SK-N-SH (cell line): ENCODE results near the gene CHCHD1. TPM values are rescaled to one million over a fixed set of nuclear protein-coding genes. Genes with fewer than 3 reads are reported as not detected.
"Not testable (repeated sequence)": the region's sequence is repeated elsewhere in the genome, so short reads cannot be mapped to it uniquely, and the experiment has no call there.

ENCODE experiments used
- CTCF ChIA-PET: fragments of 300-600, 350-600 bp; formaldehyde crosslinking; extraction: SDS; loops from one replicate; lab custom pipeline; 2021; lab: Yijun Ruan, JAX
- POLR2A ChIA-PET: fragments of 350-600 bp; sonication (Branson Sonifier 250); formaldehyde crosslinking; extraction: SDS; loops from one replicate; lab custom pipeline; 2020; ENCODE audit warnings: antibody characterized with exemption, inconsistent platforms; lab: Yijun Ruan, JAX
- DNase-seq: peaks from one replicate; pipeline ENCODE4 v3.0.0; 2012
- H2AFZ ChIP-seq: fragments of 200-600 bp; sonication (generic); 2 replicates; pipeline ENCODE4 v1.8.1; 2016; ENCODE audit warnings: antibody characterized with exemption, mild to moderate bottlenecking, low read depth
- H3F3A ChIP-seq: fragments of 200-600 bp; sonication (generic); replicated peaks from 2 replicates; pipeline ENCODE3; 2016; ENCODE audit warnings: antibody characterized with exemption, mild to moderate bottlenecking; ENCODE audit not compliant: insufficient read depth
- H3K27ac ChIP-seq, 2 experiments: fragments of 200-500 bp in 1 of 2; fragments of 200-600 bp in 1 of 2; sonication (Bioruptor generic) in 1 of 2; sonication (generic), shearing (Covaris generic) in 1 of 2; 2 replicates each; pipeline versions ENCODE4 v1.5.1 to v1.6.1; 2014 to 2016; ENCODE audit warnings: low read depth in 2 of 2, inconsistent platforms in 1 of 2, low read length in 1 of 2, mild to moderate bottlenecking in 1 of 2, mixed read lengths in 1 of 2
- H3K27me3 ChIP-seq: fragments of 200-600 bp; sonication (generic), shearing (Covaris generic); 2 replicates; pipeline ENCODE4 v1.6.1; 2016; ENCODE audit warnings: mixed run types; ENCODE audit not compliant: insufficient read depth
- H3K36me3 ChIP-seq, 2 experiments: fragments of 200-500 bp in 1 of 2; fragments of 200-600 bp in 1 of 2; sonication (Bioruptor generic) in 1 of 2; sonication (generic) in 1 of 2; replicated peaks in 1 of 2; 2 replicates each; pipeline versions ENCODE3 to v1.5.1; 2014 to 2016; ENCODE audit warnings: low read length in 1 of 2, mild to moderate bottlenecking in 1 of 2; ENCODE audit not compliant: insufficient read depth in 2 of 2, control insufficient read depth in 1 of 2
- H3K4me1 ChIP-seq, 2 experiments: fragments of 200-500 bp in 1 of 2; fragments of 200-600 bp in 1 of 2; sonication (Bioruptor generic) in 1 of 2; sonication (generic), shearing (Covaris generic) in 1 of 2; 2 replicates each; pipeline versions ENCODE4 v1.5.1 to v1.6.1; 2014 to 2016; ENCODE audit warnings: low read depth in 1 of 2, low read length in 1 of 2, mixed run types in 1 of 2; ENCODE audit not compliant: insufficient read depth in 2 of 2, control insufficient read depth in 1 of 2
- H3K4me2 ChIP-seq: fragments of 200-600 bp; sonication (generic), shearing (Covaris generic); 2 replicates; pipeline ENCODE4 v1.6.1; 2017; ENCODE audit warnings: mixed run types
- H3K4me3 ChIP-seq, 2 experiments: fragments of 200-500 bp in 1 of 2; fragments of 200-600 bp in 1 of 2; sonication (Bioruptor generic) in 1 of 2; sonication (generic), shearing (Covaris generic) in 1 of 2; 2 replicates each; pipeline versions ENCODE4 v1.5.1 to v1.8.1; 2014 to 2016; ENCODE audit warnings: low read depth in 2 of 2, inconsistent platforms in 1 of 2, low read length in 1 of 2, mild to moderate bottlenecking in 1 of 2, mixed read lengths in 1 of 2, moderate library complexity in 1 of 2
- H3K79me2 ChIP-seq: fragments of 200-600 bp; sonication (generic); 2 replicates; pipeline ENCODE4 v1.8.1; 2017; ENCODE audit warnings: mild to moderate bottlenecking; ENCODE audit not compliant: insufficient read depth
- H3K9ac ChIP-seq: fragments of 200-600 bp; sonication (generic); 2 replicates; pipeline ENCODE4 v1.6.1; 2017; ENCODE audit warnings: mixed run types
- H3K9me2 ChIP-seq: fragments of 200-600 bp; sonication (generic); 2 replicates; pipeline ENCODE4 v1.6.1; 2017; ENCODE audit warnings: mixed run types
- H3K9me3 ChIP-seq: fragments of 200-600 bp; sonication (generic); 2 replicates; pipeline ENCODE4 v1.6.1; 2017; ENCODE audit warnings: mixed run types, mild to moderate bottlenecking, moderate library complexity
- H4K20me1 ChIP-seq: fragments of 200-600 bp; sonication (generic); 2 replicates; pipeline ENCODE4 v1.6.1; 2017; ENCODE audit warnings: mild to moderate bottlenecking, mixed run types; ENCODE audit not compliant: insufficient read depth
- CHD2 ChIP-seq: fragments of 150-350 bp; IDR thresholded peaks from 2 replicates; pipeline ENCODE4 v1.6.1; 2018; ENCODE audit warnings: low read length; ENCODE audit not compliant: partially characterized antibody
- ELF1 ChIP-seq: IDR thresholded peaks from 2 replicates; pipeline ENCODE4 v1.4.0; 2012
- EP300 ChIP-seq, 2 experiments: IDR thresholded peaks; 2 replicates each; pipeline versions ENCODE4 v1.4.0 to v1.6.1; 2012; ENCODE audit warnings: borderline replicate concordance in 1 of 2, low read depth in 1 of 2, low read length in 1 of 2
- FOSL2 ChIP-seq: IDR thresholded peaks from 2 replicates; pipeline ENCODE4 v1.4.0; 2012; ENCODE audit warnings: low read depth, mild to moderate bottlenecking, moderate library complexity, borderline replicate concordance
- FOXM1 ChIP-seq: IDR thresholded peaks from 2 replicates; pipeline ENCODE4 v1.4.0; 2012; ENCODE audit warnings: low read depth, mild to moderate bottlenecking
- MAX ChIP-seq: IDR thresholded peaks from 2 replicates; pipeline ENCODE4 v1.4.0; 2012; ENCODE audit warnings: low read depth
- MXI1 ChIP-seq: IDR thresholded peaks from 2 replicates; pipeline ENCODE4 v1.6.1; 2012; ENCODE audit warnings: mild to moderate bottlenecking, low read depth, low read length, improper control_type of control experiment
- NRF1 ChIP-seq: IDR thresholded peaks from 2 replicates; pipeline ENCODE4 v1.6.1; 2012; ENCODE audit warnings: low read depth, mild to moderate bottlenecking, low read length
- RXRA ChIP-seq: IDR thresholded peaks from 2 replicates; pipeline ENCODE4 v1.4.0; 2012; ENCODE audit warnings: low read depth, mild to moderate bottlenecking, borderline replicate concordance
- TAF1 ChIP-seq: IDR thresholded peaks from 2 replicates; pipeline ENCODE4 v1.6.1; 2012; ENCODE audit warnings: low read depth, mild to moderate bottlenecking, low read length, moderate library complexity, borderline replicate concordance
- TEAD4 ChIP-seq: IDR thresholded peaks from 2 replicates; pipeline ENCODE4 v1.4.0; 2012; ENCODE audit warnings: mild to moderate bottlenecking, borderline replicate concordance; ENCODE audit not compliant: insufficient read depth
- WGBS: methylation state at CpG from one replicate; pipeline ENCODE4 v1.1.6; 2017; ENCODE audit warnings: low lambda C conversion rate; 5-methylcytosine and 5-hydroxymethylcytosine counted together
- polyA plus RNA-seq, 3 experiments: library from polyadenylated mRNA; depleted of rRNA; stranded (reverse); fragments of >200 nt; gene quantifications; 2 replicates each; pipeline ENCODE4 v1.2.3, GENCODE V29; 2012
- TF ChIP-seq, protein P1 (sequence below): IDR thresholded peaks from 2 replicates; pipeline ENCODE4; 2012
- TF ChIP-seq, protein P2 (sequence below): fragments of 150-350 bp; IDR thresholded peaks from 2 replicates; pipeline ENCODE4 v1.6.1; 2017; ENCODE audit warnings: antibody characterized with exemption, low read length, low read depth, borderline replicate concordance

Gene CHCHD1
- polyA plus RNA-seq, 1 of the 3 experiments (the other 2 are of a cell fraction): 60.9 TPM

GRCh38 chr10:73793456-73793855 lies 11.6 kb downstream of the CHCHD1 start:
- H3K27ac ChIP-seq: no peak overlapping the region
- peaks cover 8% of the 10 kb centered on the region for H3K79me2 ChIP-seq
- H3K9me2 ChIP-seq: no peaks in the 10 kb centered on the region
- WGBS: 100% methylated on average over 5 of the region's 5 CpGs
- POLR2A ChIA-PET: interaction anchor here (0.5 kb wide), 1 partner anchor 1566 kb away, joined by 4 read pairs; no protein-coding TSS in a partner anchor
- H4K20me1 ChIP-seq: peaks cover 2% of the 10 kb centered on the region
- no peak overlapping the region for H3K4me3 ChIP-seq
- H3K4me1 ChIP-seq: no peaks in the 10 kb centered on the region; a peak in 1 of 4 replicates
- DNase-seq: no peak
- TF ChIP-seq, protein P1, sequence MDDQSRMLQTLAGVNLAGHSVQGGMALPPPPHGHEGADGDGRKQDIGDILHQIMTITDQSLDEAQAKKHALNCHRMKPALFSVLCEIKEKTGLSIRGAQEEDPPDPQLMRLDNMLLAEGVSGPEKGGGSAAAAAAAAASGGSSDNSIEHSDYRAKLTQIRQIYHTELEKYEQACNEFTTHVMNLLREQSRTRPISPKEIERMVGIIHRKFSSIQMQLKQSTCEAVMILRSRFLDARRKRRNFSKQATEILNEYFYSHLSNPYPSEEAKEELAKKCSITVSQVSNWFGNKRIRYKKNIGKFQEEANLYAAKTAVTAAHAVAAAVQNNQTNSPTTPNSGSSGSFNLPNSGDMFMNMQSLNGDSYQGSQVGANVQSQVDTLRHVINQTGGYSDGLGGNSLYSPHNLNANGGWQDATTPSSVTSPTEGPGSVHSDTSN: no peak
- TF ChIP-seq TAF1: no peak
- peaks cover 9% of the 10 kb centered on the region for H3F3A ChIP-seq
- CTCF ChIA-PET: no interaction called here
- H2AFZ ChIP-seq: no peak overlapping the region
- no peak overlapping the region for H3K9ac ChIP-seq
- H3K4me2 ChIP-seq: no peak overlapping the region
- no peaks in the 10 kb centered on the region for H3K9me3 ChIP-seq
- no peaks in the 10 kb centered on the region for H3K27me3 ChIP-seq
- H3K36me3 ChIP-seq: peaks cover 55 to 90% of the 10 kb centered on the region in 2 experiments

- H3K9me2 ChIP-seq, H3K27ac ChIP-seq, H3K4me3 ChIP-seq, H3K27me3 ChIP-seq, H3K9ac ChIP-seq, CTCF ChIA-PET, H4K20me1 ChIP-seq, H3K4me1 ChIP-seq, DNase-seq, H3K4me2 ChIP-seq, H3K9me3 ChIP-seq, H2AFZ ChIP-seq, H3K79me2 ChIP-seq: not testable (repeated sequence)
- Histone ChIP-seq H3F3A (peaks cover 15% of the 10 kb centered on the region), H3K36me3 (peaks cover 53 to 84% of the 10 kb centered on the region in 2 experiments)
- POLR2A ChIA-PET: interaction anchor here (1.9 kb wide), 1 partner anchor 8 kb away, joined by 4 read pairs; no protein-coding TSS in a partner anchor
- WGBS: 93% methylated on average over 10 of the region's 10 CpGs
These were observed 13.6 kb downstream of the CHCHD1 start for GRCh38 chr10:73795491-73795890.

GRCh38 chr10:73796035-73796434 lies 14.2 kb downstream of the CHCHD1 start:
- POLR2A ChIA-PET: interaction anchor here (1.9 kb wide), 1 partner anchor 8 kb away, joined by 4 read pairs; no protein-coding TSS in a partner anchor
- H3K4me2 ChIP-seq, H3K27ac ChIP-seq, H3K4me1 ChIP-seq, DNase-seq, H2AFZ ChIP-seq, H3K9me3 ChIP-seq, H3K9me2 ChIP-seq, H3K27me3 ChIP-seq, CTCF ChIA-PET, H3K9ac ChIP-seq, H4K20me1 ChIP-seq, H3K79me2 ChIP-seq, H3K4me3 ChIP-seq: not testable (repeated sequence)
- Histone ChIP-seq H3K36me3 (peaks cover 51 to 84% of the 10 kb centered on the region in 2 experiments), H3F3A (peaks cover 15% of the 10 kb centered on the region)
- over 99% methylated on average over 8 of the region's 8 CpGs for WGBS

DNA sequence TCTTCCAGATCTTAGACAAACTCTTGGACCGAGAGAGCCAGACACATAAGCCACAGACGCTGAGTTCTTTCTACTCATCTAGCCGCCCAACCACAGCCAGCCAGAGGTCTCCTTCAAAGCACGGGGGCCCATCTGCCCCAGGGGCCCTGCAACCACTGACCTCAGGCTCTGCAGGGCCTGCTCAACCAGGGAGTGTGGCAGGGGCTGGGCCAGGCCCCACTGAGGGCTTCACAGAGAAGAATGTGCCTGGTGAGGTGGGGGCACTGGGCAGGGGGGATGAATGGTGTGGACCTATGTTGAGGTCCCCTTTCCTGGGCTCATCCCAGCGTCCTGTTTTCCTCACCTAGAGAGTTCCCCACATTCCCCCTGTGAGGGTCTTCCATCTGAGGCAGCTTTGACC lies 14.9 kb downstream of the CHCHD1 start:
- no peak overlapping the region for H2AFZ ChIP-seq
- TF ChIP-seq RXRA: no peak
- TF ChIP-seq, protein P1: no peak
- TF ChIP-seq, protein P2, sequence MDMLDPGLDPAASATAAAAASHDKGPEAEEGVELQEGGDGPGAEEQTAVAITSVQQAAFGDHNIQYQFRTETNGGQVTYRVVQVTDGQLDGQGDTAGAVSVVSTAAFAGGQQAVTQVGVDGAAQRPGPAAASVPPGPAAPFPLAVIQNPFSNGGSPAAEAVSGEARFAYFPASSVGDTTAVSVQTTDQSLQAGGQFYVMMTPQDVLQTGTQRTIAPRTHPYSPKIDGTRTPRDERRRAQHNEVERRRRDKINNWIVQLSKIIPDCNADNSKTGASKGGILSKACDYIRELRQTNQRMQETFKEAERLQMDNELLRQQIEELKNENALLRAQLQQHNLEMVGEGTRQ: no peak
- TF ChIP-seq EP300 (IDR thresholded peaks at IDR 0.05; ENCODE audit: borderline replicate concordance in 1 of 2, low read depth in 1 of 2, low read length in 1 of 2): no peak
- no peak for TF ChIP-seq FOXM1
- TF ChIP-seq ELF1: no peak
- TF ChIP-seq FOSL2: no peak
- TF ChIP-seq TEAD4: no peak
- no peak for TF ChIP-seq MXI1
- no peak for TF ChIP-seq NRF1
- no peak for TF ChIP-seq MAX
- TF ChIP-seq CHD2: no peak

More for the DNA sequence above, 14.9 kb downstream of the CHCHD1 start:
- Histone ChIP-seq H4K20me1 (no peaks in the 10 kb centered on the region), H3K27me3 (no peaks in the 10 kb centered on the region), H3K9me2 (no peaks in the 10 kb centered on the region), H3F3A (peaks cover 15% of the 10 kb centered on the region), H3K9ac (no peak overlapping the region), H3K9me3 (no peaks in the 10 kb centered on the region), H3K36me3 (peaks cover 49 to 84% of the 10 kb centered on the region in 2 experiments), H3K4me1 (no peaks in the 10 kb centered on the region), H3K4me3 (no peak overlapping the region), H3K79me2 (no peaks in the 10 kb centered on the region), H3K27ac (no peak overlapping the region), H3K4me2 (no peak overlapping the region)
- WGBS: 88% methylated on average over 5 of the region's 5 CpGs
- ChIA-PET POLR2A (no interaction called here), CTCF (no interaction called here)
- no peak for DNase-seq
